ENCODE results near the gene TFE3.

DNA sequence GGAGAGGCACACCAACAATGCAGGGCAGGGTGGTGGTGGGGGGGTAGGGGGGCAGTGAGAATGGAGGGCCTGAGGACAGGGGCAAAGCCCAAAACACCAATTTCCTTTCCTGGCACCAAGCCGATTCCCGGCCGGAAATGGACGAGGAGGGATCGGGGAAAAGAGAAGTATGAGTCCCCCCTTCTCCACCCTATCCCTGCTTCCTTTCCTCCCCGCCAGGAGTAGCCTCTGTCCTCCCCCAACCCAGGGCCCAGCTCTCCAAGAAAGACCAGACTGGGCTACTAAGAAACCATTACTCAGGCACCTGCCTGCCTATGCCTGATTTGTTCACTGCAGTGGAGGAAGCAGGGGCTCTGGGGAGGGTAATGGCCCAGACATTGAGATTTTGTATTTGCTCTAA is 16.0 kb upstream of the TFE3 start:
- TF ChIP-seq, protein P1, sequence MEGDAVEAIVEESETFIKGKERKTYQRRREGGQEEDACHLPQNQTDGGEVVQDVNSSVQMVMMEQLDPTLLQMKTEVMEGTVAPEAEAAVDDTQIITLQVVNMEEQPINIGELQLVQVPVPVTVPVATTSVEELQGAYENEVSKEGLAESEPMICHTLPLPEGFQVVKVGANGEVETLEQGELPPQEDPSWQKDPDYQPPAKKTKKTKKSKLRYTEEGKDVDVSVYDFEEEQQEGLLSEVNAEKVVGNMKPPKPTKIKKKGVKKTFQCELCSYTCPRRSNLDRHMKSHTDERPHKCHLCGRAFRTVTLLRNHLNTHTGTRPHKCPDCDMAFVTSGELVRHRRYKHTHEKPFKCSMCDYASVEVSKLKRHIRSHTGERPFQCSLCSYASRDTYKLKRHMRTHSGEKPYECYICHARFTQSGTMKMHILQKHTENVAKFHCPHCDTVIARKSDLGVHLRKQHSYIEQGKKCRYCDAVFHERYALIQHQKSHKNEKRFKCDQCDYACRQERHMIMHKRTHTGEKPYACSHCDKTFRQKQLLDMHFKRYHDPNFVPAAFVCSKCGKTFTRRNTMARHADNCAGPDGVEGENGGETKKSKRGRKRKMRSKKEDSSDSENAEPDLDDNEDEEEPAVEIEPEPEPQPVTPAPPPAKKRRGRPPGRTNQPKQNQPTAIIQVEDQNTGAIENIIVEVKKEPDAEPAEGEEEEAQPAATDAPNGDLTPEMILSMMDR (IDR thresholded peaks at IDR 0.05; ENCODE audit: extremely low read depth in 1 of 2, insufficient read depth in 1 of 2, low read depth in 1 of 2, low read length in 2 of 2), result no peak
- no peak for TF ChIP-seq POLR2A (IDR thresholded peaks at IDR 0.05; ENCODE audit: low read depth, low read length)
- TF ChIP-seq JUN (IDR thresholded peaks at IDR 0.05; ENCODE audit: borderline replicate concordance, insufficient read depth, insufficient read length, low read depth), result no peak
- TF ChIP-seq POLR2AphosphoS5 (IDR thresholded peaks at IDR 0.05; ENCODE audit: insufficient read depth, low read depth, low read length), result no peak
